Stimulated activated CD4-positive, alpha-beta T cell treated with anti-CD3 and anti-CD28 coated beads, Interleukin-15, amount 100 ng/mL, for 1 hour (primary cell): Measurements from ENCODE around the gene BIRC3.
"Not testable (repeated sequence)": the region's sequence is repeated elsewhere in the genome, so short reads cannot be mapped to it uniquely, and the experiment has no call there.

Source experiments
- DNase-seq, 2 donors: peaks; one replicate each; pipeline ENCODE4 v3.0.0-alpha.2; 2020; ENCODE audit warnings: low read depth in 1 of 2, low spot score in 1 of 2

Gene BIRC3

DNA sequence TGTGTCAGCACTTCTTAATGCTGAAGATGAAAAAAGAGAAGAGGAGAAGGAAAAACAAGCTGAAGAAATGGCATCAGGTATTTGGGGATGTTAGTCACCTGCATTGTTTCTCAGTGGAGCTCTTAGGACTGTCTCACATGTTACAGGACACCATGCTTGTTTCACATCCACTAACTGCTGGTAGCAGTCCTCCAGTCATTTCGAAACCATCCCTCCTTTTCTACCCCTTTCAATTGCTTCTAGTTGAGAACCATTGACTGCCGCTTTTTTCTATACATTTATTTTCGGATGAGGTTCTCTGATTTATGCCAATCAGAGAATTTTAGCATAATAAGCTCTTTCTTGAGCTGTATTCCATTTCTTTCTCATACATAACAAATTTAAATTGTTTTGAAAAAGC, 51.2 kb downstream of the BIRC3 start:
- DNase-seq: no peak

DNA sequence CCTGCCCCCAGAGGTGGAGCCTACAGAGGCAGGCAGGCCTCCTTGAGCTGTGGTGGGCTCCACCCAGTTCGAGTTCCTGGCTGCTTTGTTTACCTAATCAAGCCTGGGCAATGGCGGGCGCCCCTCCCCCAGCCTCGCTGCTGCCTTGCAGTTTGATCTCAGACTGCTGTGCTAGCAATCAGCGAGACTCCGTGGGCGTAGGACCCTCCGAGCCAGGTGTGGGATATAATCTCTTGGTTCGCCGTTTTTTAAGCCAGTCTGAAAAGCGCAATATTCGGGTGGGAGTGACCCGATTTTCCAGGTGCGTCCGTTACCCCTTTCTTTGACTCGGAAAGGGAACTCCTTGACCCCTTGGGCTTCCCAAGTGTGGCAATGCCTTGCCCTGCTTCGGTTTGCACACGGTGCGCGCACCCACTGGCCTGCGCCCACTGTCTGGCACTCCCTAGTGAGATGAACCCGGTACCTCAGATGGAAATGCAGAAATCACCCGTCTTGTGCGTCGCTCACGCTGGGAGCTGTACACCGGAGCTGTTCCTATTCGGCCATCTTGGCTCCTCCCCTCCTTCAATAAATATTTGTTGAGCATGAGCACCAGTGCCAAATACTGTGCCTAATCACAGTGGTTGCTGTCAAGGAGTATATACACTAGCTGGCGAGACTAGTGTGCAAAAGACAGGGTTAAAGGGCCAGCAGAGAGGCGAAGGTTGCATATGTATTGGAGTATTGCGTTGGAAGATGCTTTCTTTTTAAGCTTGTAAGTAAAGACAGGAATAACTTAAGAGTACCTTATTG, 57.5 kb downstream of the BIRC3 start:
- not testable (repeated sequence) for DNase-seq

GRCh38 chr11:102375720-102376399, 58.6 kb downstream of the BIRC3 start:
- no peak for DNase-seq

- no peak for DNase-seq
Measured at GRCh38 chr11:102377891-102378290, 60.6 kb downstream of the BIRC3 start.

DNA sequence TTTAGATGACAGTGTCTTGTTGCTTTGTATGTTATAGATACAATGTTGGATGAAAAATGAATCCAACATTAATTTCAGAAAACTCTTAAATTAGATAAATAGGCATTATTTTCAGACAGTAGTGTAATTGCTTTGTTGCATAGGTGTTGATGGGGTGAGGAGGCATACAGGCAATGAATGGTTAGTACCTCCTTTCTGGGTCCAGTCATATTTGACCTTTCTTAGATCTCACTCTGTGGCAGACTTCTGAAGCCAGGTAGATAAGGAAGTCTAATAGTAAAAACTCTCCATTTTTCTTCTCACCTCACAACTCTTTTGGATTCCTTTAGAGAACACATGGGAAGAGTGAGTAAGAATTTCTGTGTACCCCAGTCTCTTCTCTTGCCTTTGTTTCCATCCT, 61.5 kb downstream of the BIRC3 start:
- DNase-seq: no peak

DNA sequence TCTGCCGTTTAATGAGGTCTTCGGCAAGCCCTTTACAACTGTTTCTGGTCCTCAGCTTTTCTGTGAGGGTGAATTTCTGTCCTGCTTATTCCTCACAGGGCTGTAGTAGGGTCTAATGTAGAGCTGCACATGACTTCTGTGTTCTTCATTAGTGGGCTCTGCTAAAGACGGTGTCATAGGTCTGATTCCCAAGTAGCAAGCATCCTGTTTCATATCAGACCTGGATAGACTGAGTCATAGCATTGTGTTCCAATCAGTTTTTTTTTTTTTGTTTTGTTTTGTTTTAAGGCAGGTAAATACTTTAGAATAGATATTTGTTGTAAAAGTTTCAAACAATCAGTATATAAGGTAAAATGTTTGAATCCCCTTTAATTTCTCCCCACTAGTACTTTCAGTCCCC, 65.1 kb downstream of the BIRC3 start:
- DNase-seq: no peak

DNA sequence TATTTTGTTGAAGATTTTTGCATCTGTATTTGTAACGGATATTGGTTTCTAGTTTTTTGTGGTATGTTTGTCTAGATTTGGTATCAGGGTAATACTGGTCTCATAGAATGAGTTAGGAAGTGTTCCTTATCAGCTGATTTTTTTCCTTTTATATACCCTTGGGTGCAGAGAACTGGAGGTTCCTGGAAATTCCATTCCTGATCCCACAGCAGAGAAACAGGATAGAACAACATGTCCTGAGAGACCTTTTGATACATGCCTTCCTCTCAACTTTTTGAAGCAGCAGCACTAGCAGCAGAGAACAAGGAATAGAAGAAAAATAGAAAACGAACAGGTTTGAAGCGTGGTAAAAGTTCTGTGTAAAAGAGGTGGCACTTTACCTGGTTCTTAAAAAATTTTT, 66.6 kb downstream of the BIRC3 start:
- DNase-seq: no peak

DNA sequence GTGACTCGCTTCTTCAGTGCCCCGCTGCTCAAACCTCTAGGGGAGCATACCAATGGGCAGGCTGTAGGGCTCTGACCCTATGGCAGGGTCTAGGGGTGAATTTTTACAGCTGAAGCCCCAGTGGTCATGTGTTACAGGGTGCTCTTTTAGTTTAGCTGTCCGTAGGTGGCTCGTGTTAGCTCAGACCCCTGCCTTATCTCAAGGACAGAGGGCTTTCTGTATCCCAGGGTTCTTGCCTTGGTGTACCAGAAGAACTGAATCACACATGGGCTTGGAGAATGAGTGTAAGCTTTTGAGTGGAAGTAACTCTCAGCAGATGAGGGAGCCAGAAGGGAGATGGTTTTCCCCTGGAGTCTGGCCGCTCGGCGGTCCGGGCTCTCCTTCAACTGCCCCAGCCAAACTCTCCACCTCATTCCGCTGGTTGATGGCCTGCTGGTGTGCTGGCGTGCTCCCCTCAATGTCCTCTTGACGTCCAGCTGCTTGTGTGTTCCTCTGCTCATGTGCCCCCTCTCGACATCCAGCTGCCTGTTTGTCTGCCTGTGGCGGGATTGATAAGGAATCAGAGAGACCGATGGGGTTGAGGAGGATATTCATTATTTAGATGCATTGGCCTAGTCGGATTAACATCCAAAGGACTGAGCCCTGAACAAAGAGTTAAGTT, 67.3 kb downstream of the BIRC3 start:
- DNase-seq: no peak

GRCh38 chr11:102385085-102386007, 68.1 kb downstream of the BIRC3 start:
- no peak for DNase-seq

DNA sequence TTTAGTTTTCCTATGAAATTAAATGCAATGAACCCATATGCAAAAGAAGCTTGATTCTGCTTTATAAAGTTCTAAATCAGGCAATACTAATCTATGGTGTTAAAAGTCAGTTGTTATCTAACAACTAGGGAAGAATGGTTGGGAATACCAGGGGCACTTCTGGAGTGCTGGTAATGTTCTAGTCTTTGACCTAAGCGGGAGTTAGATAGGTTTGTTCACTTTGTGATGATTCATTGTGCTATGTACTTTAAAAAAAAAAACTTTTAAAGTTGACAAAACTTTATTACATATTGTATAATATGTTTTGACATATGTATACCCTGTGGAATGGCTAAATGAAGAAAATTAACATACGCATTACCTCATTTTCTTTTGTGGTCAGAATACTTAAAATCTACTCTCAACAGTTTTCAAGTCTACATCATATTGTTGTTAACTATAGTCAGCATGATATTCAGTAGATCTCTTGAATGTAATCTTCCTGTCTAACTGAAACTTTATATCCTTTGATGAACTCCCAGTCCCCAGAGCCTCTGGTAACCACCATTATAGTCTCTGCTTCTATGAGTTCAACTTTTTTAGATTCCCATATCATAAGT, 69.0 kb downstream of the BIRC3 start:
- DNase-seq: no peak

DNA sequence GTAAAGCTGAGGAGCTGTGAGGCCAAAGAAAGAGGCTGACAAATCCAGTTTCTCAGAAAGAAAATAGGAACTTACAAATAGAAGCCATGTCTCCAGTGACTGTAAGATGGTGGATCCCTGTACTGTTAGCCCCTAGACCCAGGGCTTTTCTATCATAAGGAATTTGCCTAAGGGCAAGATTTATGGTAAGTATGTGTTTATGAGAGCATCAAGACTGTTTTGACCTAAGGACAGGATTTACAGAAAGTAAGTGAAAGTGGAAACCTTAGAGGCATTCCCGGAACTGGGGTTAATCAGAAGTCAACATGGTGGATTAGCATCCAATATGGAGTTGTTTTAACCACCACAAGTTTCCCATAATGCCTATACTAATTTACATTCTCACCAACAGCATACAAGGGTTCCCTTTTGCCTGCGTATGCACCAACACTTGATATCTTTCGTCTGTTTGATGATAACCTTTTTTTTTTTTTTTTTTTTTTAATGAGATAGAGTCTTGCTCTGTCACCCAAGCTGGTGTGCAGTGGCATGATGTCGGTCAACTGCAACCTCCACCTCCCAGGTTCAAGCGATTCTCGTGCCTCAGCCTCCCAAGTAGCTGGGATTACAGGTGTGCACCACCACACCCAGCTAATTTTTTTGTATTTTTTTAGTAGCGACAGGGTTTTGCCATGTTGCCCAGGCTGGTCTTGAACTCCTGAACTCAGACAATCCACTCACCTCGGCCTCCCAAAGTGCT, 69.9 kb downstream of the BIRC3 start:
- DNase-seq: no peak
